Muscle of back (tissue), 11 donors: ENCODE results near the gene NCK1. TPM values are rescaled to one million over a fixed set of nuclear protein-coding genes. Genes with fewer than 3 reads are reported as not detected.
"Not testable (repeated sequence)": the region's sequence is repeated elsewhere in the genome, so short reads cannot be mapped to it uniquely, and the experiment has no call there.

Experiments
- DNase-seq, 3 donors: peaks; one replicate each; pipeline versions ENCODE4 v3.0.0 to v3.0.0-alpha.2; 2013
- polyA plus RNA-seq, 10 donors: library from polyadenylated mRNA; unstranded; fragments of 120-200 nt; gene quantifications; one replicate each; pipeline ENCODE4 v1.2.1, GENCODE V29; 2013; ENCODE audit not compliant: insufficient read length in 10 of 10

Gene NCK1
- polyA plus RNA-seq, 10 donors, result 25.6 to 35.2 (median 29.3) TPM

GRCh38 chr3:136943436-136943835 lies 81.4 kb downstream of the NCK1 start:
- no peak for DNase-seq

- no peak for DNase-seq
These were observed 85.0 kb downstream of the NCK1 start for GRCh38 chr3:136946978-136947377.

- DNase-seq, result no peak
These were observed 85.5 kb downstream of the NCK1 start for GRCh38 chr3:136947477-136947876.

DNA sequence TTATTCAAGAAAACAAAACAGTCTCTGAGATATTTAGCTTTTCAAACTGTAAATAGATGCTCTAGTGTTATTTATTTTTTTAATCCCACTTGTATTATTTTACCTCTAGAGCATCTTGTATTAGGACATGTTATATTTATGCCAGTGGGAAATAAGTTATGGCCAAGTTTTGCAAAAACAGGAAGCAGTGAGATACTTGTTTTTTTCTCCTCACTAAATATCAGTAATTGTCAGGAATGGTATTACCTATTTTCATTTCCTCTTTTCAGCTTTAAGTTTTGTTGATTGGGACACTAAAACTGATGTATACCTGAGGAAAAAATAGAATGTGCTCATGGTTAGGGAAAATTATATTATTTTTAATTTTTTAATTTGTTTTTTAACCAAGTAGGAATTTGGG lies 87.1 kb downstream of the NCK1 start:
- DNase-seq, result no peak

GRCh38 chr3:136949708-136950107 lies 87.7 kb downstream of the NCK1 start:
- DNase-seq, result no peak

DNA sequence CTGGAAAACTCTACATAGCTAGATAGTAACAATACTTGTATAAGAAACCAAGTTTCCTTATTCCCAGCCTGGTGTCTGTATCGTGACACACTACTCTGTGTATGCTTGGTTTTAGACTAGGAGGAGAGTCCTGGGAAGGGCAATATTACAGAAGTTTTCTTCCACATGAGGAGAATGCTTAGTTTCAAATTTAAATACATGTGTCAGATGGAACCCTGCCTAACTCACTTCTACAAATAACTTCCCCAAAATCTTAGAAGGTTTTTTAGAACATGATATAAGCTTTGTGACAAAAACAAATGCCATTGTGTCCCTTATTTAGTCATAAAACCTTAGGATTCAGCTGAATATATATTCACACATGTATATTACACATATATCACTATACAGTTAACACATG lies 88.6 kb downstream of the NCK1 start:
- DNase-seq, result no peak

- no peak for DNase-seq
These were observed 90.3 kb downstream of the NCK1 start for GRCh38 chr3:136952292-136952691.

GRCh38 chr3:136954251-136954650 lies 92.2 kb downstream of the NCK1 start:
- no peak for DNase-seq

DNA sequence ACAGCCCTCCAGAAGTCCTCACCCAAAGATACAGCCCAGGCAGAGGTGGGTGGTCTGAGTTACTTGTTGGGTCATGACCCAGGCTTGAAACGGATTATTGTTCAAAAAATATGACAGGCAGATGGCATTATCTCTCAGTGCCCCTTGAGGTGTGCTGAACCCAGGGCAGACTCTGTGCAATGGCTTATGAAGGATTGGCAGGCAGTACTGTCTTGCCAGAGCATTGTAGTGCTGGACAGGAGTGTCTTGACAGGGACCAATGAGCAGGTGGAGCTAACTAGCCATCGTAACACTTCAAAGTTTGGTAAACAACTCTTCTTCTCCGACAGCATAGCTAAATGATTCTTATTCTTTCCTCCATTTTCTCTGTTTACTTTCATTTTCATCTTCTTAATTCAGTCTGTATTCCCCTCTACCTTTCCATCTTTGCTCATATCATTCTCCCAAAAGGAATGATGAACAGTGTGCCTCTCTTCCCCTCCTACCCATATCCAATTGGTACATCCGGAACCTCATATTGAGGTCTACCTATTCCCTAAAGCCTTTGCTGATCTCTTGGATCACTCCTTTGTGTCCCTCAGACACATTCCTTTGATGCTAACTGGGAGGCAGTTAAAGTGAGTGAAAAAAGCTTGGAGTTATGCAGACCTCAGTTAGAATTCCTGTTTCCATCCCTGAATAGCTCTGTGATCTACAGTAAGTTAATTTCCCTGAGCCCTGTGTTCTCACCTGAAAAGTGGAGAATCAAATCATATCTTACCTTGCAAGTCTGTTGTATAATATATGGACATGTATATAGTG lies 93.2 kb downstream of the NCK1 start:
- DNase-seq, result no peak

- no peak for DNase-seq
These were observed 93.8 kb downstream of the NCK1 start for GRCh38 chr3:136955813-136956212.

DNA sequence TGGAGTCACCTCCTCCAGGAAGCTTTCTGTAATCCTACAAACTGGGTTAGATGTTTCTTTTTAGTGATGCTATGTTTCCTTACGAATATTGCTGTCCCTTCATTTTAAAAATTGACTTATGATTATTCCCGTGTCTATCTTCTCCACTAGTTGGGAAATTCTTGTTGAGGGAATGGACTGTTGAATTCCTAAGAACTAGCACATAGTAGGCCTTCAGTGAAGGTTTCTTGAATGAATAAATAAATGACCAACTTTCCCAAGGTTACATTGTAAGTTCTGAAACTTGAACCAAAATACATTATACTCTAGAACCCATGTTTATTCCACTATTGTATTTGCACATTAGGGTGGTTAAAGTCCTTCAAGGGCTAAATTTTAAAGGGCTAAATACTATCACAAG lies 95.0 kb downstream of the NCK1 start:
- no peak for DNase-seq

DNA sequence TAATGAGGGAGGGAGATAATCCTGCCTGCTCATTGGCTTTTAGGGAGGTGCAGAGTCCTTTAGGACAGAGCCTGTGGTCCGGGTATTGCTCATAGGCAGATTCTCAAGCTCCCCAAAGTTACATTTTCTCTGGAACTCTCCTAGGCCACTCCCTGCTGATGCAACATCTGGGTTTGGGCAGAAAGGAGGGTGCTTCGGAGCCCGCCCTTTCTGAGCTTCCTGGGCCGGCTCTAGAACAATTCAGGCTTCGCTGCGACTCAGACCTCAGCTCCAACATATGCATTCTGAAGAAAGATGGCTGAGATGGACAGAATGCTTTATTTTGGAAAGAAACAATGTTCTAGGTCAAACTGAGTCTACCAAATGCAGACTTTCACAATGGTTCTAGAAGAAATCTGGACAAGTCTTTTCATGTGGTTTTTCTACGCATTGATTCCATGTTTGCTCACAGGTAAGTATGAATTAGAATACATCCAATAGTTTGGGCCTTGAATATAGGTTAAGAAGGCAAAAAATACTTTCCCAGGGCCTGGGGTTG lies 95.8 kb downstream of the NCK1 start, which contains the start of gene IL20RB:
TSS of gene IL20RB (plus strand) at position 233 of the 538 bp plus-strand sequence. CDS start at position 364, 131 bp downstream.
- DNase-seq, result no peak

DNA sequence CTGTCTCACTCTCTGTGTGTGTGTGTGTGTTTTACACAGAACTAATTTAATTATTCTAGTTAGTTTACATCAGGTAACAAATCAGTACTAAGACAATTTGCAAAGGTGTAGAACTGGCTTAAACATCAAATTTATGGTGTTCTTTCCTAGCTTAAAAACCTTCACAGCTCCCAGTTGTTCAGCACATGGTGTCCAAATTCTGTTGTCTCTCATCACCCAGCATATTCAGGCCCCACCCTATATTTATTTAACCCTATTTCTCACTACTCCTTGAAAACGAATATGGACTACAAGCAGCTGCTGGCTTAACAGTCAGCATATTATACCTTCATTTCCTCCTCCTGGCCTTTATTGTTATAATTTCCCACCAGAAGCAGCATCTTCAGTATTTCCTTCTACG lies 96.9 kb downstream of the NCK1 start:
- no peak for DNase-seq

GRCh38 chr3:136959599-136959998 lies 97.6 kb downstream of the NCK1 start:
- no peak for DNase-seq

- DNase-seq, result no peak
These were observed 99.1 kb downstream of the NCK1 start for GRCh38 chr3:136960838-136961836.

- no peak for DNase-seq
These were observed 100.9 kb downstream of the NCK1 start for GRCh38 chr3:136962927-136963326.

DNA sequence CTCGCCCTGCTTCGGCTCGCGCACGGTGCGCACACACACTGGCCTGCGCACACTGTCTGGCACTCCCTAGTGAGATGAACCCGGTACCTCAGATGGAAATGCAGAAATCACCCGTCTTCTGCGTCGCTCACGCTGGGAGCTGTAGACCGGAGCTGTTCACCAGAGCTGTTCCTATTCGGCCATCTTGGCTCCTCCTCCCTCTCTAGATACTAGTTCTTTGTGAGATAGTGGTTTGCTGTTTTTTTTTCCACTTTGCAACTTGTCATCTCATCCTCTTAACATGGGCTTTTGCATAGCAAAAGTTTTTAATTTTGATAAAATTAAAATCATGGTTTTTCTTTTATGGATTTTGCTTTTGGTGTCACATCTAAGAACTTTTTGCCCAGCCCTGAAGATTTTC lies 107.5 kb downstream of the NCK1 start:
- DNase-seq, result not testable (repeated sequence)

- DNase-seq, result no peak
These were observed 111.3 kb downstream of the NCK1 start for GRCh38 chr3:136973352-136973751.

- no peak for DNase-seq
These were observed 112.7 kb downstream of the NCK1 start for GRCh38 chr3:136974670-136975069.

GRCh38 chr3:136979204-136979603 lies 117.2 kb downstream of the NCK1 start:
- DNase-seq, result no peak

DNA sequence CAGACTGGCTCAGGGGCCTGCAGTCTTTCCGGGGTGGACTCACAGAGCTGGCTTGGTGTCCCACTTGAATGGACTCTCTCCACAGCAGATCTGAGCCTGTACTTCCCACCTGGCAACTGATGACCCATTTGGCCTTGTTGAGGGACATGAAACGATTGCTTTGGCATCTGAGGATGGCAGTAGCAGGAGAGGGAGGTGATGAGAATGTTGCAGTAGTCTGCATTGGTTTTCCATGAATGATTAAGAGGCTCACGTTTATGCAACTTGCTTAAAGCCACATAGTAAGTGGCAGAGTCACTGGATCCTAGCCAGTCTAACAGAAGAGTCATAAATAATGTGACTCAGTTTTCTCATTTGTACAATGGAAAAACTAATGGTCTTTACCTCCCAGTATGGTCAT lies 117.7 kb downstream of the NCK1 start:
- no peak for DNase-seq

DNA sequence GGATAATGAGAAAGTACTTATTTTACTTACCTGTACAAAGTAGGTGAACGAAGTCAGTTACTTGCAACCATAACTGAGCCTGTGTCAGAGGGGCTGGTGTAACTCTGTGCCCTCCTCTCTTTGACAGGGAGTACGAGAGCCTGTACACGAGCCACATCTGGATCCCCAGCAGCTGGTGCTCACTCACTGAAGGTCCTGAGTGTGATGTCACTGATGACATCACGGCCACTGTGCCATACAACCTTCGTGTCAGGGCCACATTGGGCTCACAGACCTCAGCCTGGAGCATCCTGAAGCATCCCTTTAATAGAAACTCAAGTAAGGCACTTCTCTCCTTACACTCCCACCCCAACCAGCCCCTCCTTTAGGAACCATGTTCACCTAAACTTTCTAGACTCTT lies 120.0 kb downstream of the NCK1 start:
- no peak for DNase-seq
